ENCODE data around the gene CADPS.

CADPS gene

GRCh38 chr3:62749130-62749529 is 126.1 kb downstream of the CADPS start:
- DNase-seq (ENCODE audit: low read depth): no peak

- DNase-seq (ENCODE audit: low read depth): no peak
Observed at GRCh38 chr3:62737449-62737848, 137.8 kb downstream of the CADPS start.

- no peak for DNase-seq (ENCODE audit: low read depth)
Observed at GRCh38 chr3:62735510-62735909, 139.7 kb downstream of the CADPS start.

GRCh38 chr3:62732183-62732904 is 142.9 kb downstream of the CADPS start:
- DNase-seq (ENCODE audit: low read depth): no peak

GRCh38 chr3:62727981-62728380 is 147.2 kb downstream of the CADPS start:
- DNase-seq (ENCODE audit: low read depth): no peak

- peak; percentile 26 for DNase-seq (ENCODE audit: low read depth)
Observed at GRCh38 chr3:62727536-62727935, 147.7 kb downstream of the CADPS start.

GRCh38 chr3:62724503-62724902 is 150.7 kb downstream of the CADPS start:
- DNase-seq (ENCODE audit: low read depth): no peak

GRCh38 chr3:62723914-62724217 is 151.3 kb downstream of the CADPS start:
- no peak for DNase-seq (ENCODE audit: low read depth)

GRCh38 chr3:62723166-62723913 is 151.9 kb downstream of the CADPS start:
- DNase-seq (ENCODE audit: low read depth): no peak

- DNase-seq (ENCODE audit: low read depth): no peak
Observed at GRCh38 chr3:62722344-62722743, 152.9 kb downstream of the CADPS start.

- DNase-seq (ENCODE audit: low read depth): peak; percentile 36
Observed at GRCh38 chr3:62718515-62719320, 156.5 kb downstream of the CADPS start.

GRCh38 chr3:62718011-62718410 is 157.2 kb downstream of the CADPS start:
- DNase-seq (ENCODE audit: low read depth): no peak

- no peak for DNase-seq (ENCODE audit: low read depth)
Observed at GRCh38 chr3:62712746-62713145, 162.5 kb downstream of the CADPS start.

GRCh38 chr3:62710751-62711150 is 164.5 kb downstream of the CADPS start:
- DNase-seq (ENCODE audit: low read depth): no peak

- DNase-seq (ENCODE audit: low read depth): no peak
Observed at GRCh38 chr3:62708638-62709373, 166.4 kb downstream of the CADPS start.

GRCh38 chr3:62705721-62706120 is 169.5 kb downstream of the CADPS start:
- no peak for DNase-seq (ENCODE audit: low read depth)

- no peak for DNase-seq (ENCODE audit: low read depth)
Observed at GRCh38 chr3:62703451-62704167, 171.6 kb downstream of the CADPS start.

GRCh38 chr3:62700357-62700756 is 174.9 kb downstream of the CADPS start:
- no peak for DNase-seq (ENCODE audit: low read depth)

GRCh38 chr3:62699728-62700127 is 175.5 kb downstream of the CADPS start:
- no peak for DNase-seq (ENCODE audit: low read depth)

- DNase-seq (ENCODE audit: low read depth): no peak
Observed at GRCh38 chr3:62696011-62696410, 179.2 kb downstream of the CADPS start.

- no peak for DNase-seq (ENCODE audit: low read depth)
Observed at GRCh38 chr3:62688812-62689211, 186.4 kb downstream of the CADPS start.

GRCh38 chr3:62688050-62688449 is 187.2 kb downstream of the CADPS start:
- no peak for DNase-seq (ENCODE audit: low read depth)
